HEK293 (cell line): ENCODE data around the gene FAM168B.

Experiments
- CTCF ChIA-PET: fragments of 350-600 bp; formaldehyde crosslinking; extraction: SDS; loops from one replicate; lab custom pipeline; 2021; ENCODE audit warnings: antibody characterized with exemption; lab: Yijun Ruan, JAX
- POLR2A ChIA-PET: fragments of 300-600 bp; formaldehyde crosslinking; extraction: SDS; loops from one replicate; lab custom pipeline; 2020; ENCODE audit warnings: antibody characterized with exemption, inconsistent platforms; lab: Yijun Ruan, JAX
- H3K27ac ChIP-seq: fragments of 200-500 bp; sonication (Bioruptor generic); 2 replicates; pipeline ENCODE4 v1.5.1; 2014; ENCODE audit warnings: low read depth, low read length, control low read depth, inconsistent platforms; ENCODE audit errors: extremely low read depth
- H3K36me3 ChIP-seq, 2 experiments: fragments of 200-500 bp in 1 of 2; sonication (Bioruptor generic) in 1 of 2; 1 replicate in 1 of 2; 2 replicates in 1 of 2; pipeline ENCODE4 v1.5.1; 2014 to 2017; ENCODE audit warnings: inconsistent platforms in 2 of 2, low read length in 2 of 2; ENCODE audit not compliant: control insufficient read depth in 2 of 2, insufficient read depth in 1 of 2
- H3K4me1 ChIP-seq: fragments of 200-500 bp; sonication (Bioruptor generic); 2 replicates; pipeline ENCODE4 v1.5.1; 2014; ENCODE audit warnings: mild to moderate bottlenecking, low read length, inconsistent platforms; ENCODE audit not compliant: control insufficient read depth, insufficient read depth
- H3K4me3 ChIP-seq: 2 replicates; pipeline ENCODE4 v1.5.1; 2011; ENCODE audit warnings: low read depth, mild to moderate bottlenecking, control low read depth, low read length, moderate library complexity
- H3K9me3 ChIP-seq: fragments of 200-500 bp; sonication (Bioruptor generic); 2 replicates; pipeline ENCODE4 v1.5.1; 2014; ENCODE audit warnings: low read depth, low read length, inconsistent platforms; ENCODE audit not compliant: control insufficient read depth, insufficient read depth
- BCL11B ChIP-seq: fragments of 450-650 bp; formaldehyde crosslinking; IDR thresholded peaks from 2 replicates; pipeline ENCODE4 v1.5.1; 2016; ENCODE audit warnings: low read depth, missing biosample characterization, missing genetic modification characterization
- INSM2 ChIP-seq: fragments of 450-650 bp; formaldehyde crosslinking; IDR thresholded peaks from 2 replicates; pipeline ENCODE4 v1.5.1; 2016; ENCODE audit warnings: missing biosample characterization, missing genetic modification characterization
- KLF17 ChIP-seq: fragments of 450-650 bp; formaldehyde crosslinking; IDR thresholded peaks from 2 replicates; pipeline ENCODE4 v1.5.1; 2016; ENCODE audit warnings: missing biosample characterization, missing genetic modification characterization
- ZBTB44 ChIP-seq: fragments of 450-650 bp; IDR thresholded peaks from 2 replicates; pipeline ENCODE4 v1.5.1; 2018; ENCODE audit warnings: missing biosample characterization, mild to moderate bottlenecking, missing genetic modification characterization
- ZNF133 ChIP-seq: fragments of 450-650 bp; formaldehyde crosslinking; IDR thresholded peaks from 2 replicates; pipeline ENCODE4 v1.5.1; 2016; ENCODE audit warnings: missing biosample characterization, missing genetic modification characterization
- ZNF148 ChIP-seq: fragments of 450-650 bp; formaldehyde crosslinking; IDR thresholded peaks from 2 replicates; pipeline ENCODE4 v1.5.0; 2017; ENCODE audit warnings: missing biosample characterization, missing genetic modification characterization, borderline replicate concordance
- ZNF18 ChIP-seq: fragments of 450-650 bp; formaldehyde crosslinking; IDR thresholded peaks from 2 replicates; pipeline ENCODE4 v1.5.1; 2016; ENCODE audit warnings: missing biosample characterization, missing genetic modification characterization
- ZNF26 ChIP-seq: fragments of 450-650 bp; formaldehyde crosslinking; IDR thresholded peaks from 2 replicates; pipeline ENCODE4 v1.5.1; 2016; ENCODE audit warnings: missing biosample characterization, missing genetic modification characterization
- ZNF274 ChIP-seq, 2 experiments: fragments of 200-500 bp in 1 of 2; fragments of 450-650 bp in 1 of 2; sonication (Bioruptor generic) in 1 of 2; formaldehyde crosslinking in 1 of 2; IDR thresholded peaks; 2 replicates each; pipeline versions ENCODE4 v1.5.1 to v1.6.1; 2014 to 2016; ENCODE audit warnings: borderline replicate concordance in 1 of 2, inconsistent platforms in 1 of 2, low read length in 1 of 2, missing biosample characterization in 1 of 2, missing genetic modification characterization in 1 of 2
- ZNF335 ChIP-seq: fragments of 450-650 bp; formaldehyde crosslinking; conservative IDR thresholded peaks from 2 replicates; pipeline ENCODE4 v1.5.1; 2016; ENCODE audit warnings: missing biosample characterization, missing genetic modification characterization
- ZNF341 ChIP-seq: fragments of 450-650 bp; formaldehyde crosslinking; IDR thresholded peaks from 2 replicates; pipeline ENCODE4; 2016; ENCODE audit warnings: low read depth, missing biosample characterization, missing genetic modification characterization
- ZNF513 ChIP-seq: fragments of 450-650 bp; IDR thresholded peaks from 2 replicates; pipeline ENCODE4 v1.5.1; 2018; ENCODE audit warnings: missing biosample characterization, missing genetic modification characterization
- ZNF549 ChIP-seq: fragments of 450-650 bp; IDR thresholded peaks from 2 replicates; pipeline ENCODE4 v1.5.1; 2018; ENCODE audit warnings: missing biosample characterization, missing genetic modification characterization, mild to moderate bottlenecking, inconsistent platforms, moderate library complexity
- ZNF624 ChIP-seq: fragments of 450-650 bp; formaldehyde crosslinking; IDR thresholded peaks from 2 replicates; pipeline ENCODE4 v1.5.1; 2017; ENCODE audit warnings: missing biosample characterization, missing genetic modification characterization
- ZNF664 ChIP-seq: fragments of 450-650 bp; formaldehyde crosslinking; IDR thresholded peaks from 2 replicates; pipeline ENCODE4 v1.5.1; 2016; ENCODE audit warnings: missing biosample characterization, missing genetic modification characterization
- ZNF701 ChIP-seq: fragments of 450-650 bp; formaldehyde crosslinking; IDR thresholded peaks from 2 replicates; pipeline ENCODE4 v1.5.1; 2016; ENCODE audit warnings: missing biosample characterization, missing genetic modification characterization
- ZNF776 ChIP-seq: fragments of 450-650 bp; formaldehyde crosslinking; IDR thresholded peaks from 2 replicates; pipeline ENCODE4 v1.5.0; 2017; ENCODE audit warnings: missing biosample characterization, missing genetic modification characterization, borderline replicate concordance
- ZNF785 ChIP-seq: fragments of 450-650 bp; formaldehyde crosslinking; IDR thresholded peaks from 2 replicates; pipeline ENCODE4 v1.5.1; 2016; ENCODE audit warnings: missing biosample characterization, missing genetic modification characterization
- ZSCAN5A ChIP-seq: fragments of 450-650 bp; formaldehyde crosslinking; IDR thresholded peaks from 2 replicates; pipeline ENCODE4 v1.5.1; 2016; ENCODE audit warnings: missing biosample characterization, missing genetic modification characterization

Gene FAM168B

GRCh38 chr2:131054488-131054887, 38.8 kb downstream of the FAM168B start (continued):
- TF ChIP-seq ZNF776 (tag by site-specific recombination) (no peak), ZNF785 (no peak), ZNF549 (tag by site-specific recombination) (no peak), ZNF335 (tag by site-specific recombination) (no peak), ZNF274 (IDR thresholded peaks at IDR 0.05; ENCODE audit: low read length) (no peak), ZNF274 (tag by site-specific recombination; IDR thresholded peaks at IDR 0.05; ENCODE audit: borderline replicate concordance) (no peak), KLF17 (no peak), ZNF26 (no peak), ZNF133 (no peak), ZNF624 (tag by site-specific recombination) (no peak), BCL11B (tag by site-specific recombination) (no peak), INSM2 (tag by site-specific recombination) (no peak), ZNF701 (tag by site-specific recombination) (no peak), ZBTB44 (tag by site-specific recombination) (no peak), ZNF664 (tag by site-specific recombination) (no peak), ZNF18 (tag by site-specific recombination) (no peak)

GRCh38 chr2:131052741-131053263, 40.5 kb downstream of the FAM168B start:
- ChIA-PET POLR2A (no interaction called here), CTCF (no interaction called here)
- Histone ChIP-seq H3K36me3 (peaks cover 16 to 97% of the 10 kb centered on the region in 2 experiments), H3K9me3 (no peaks in the 10 kb centered on the region), H3K4me3 (no peak overlapping the region), H3K4me1 (no peaks in the 10 kb centered on the region), H3K27ac (no peak overlapping the region)
- TF ChIP-seq ZSCAN5A (tag by site-specific recombination) (no peak), ZNF341 (tag by site-specific recombination) (no peak), ZNF148 (no peak), ZNF513 (tag by site-specific recombination) (no peak)
